PC-3 (cell line): ENCODE results near the gene NRN1. TPM values are rescaled to one million over a fixed set of nuclear protein-coding genes. Genes with fewer than 3 reads are reported as not detected.
A peak's percentile ranks its signal among the peaks of the same experiment; 100 is the strongest.

ENCODE experiments used
- ATAC-seq: fragments of 200-7000 bp; cut with Tn5 transposase; 2 replicates; pipeline ENCODE4 v1.9.1; 2020; ENCODE audit warnings: mild to moderate bottlenecking, moderate library complexity
- BruUV-seq: library from RNA; stranded (reverse); fragments of 400-500 nt; replicated peaks from 2 replicates; lab custom pipeline; 2021; lab: Mats Ljungman, UMichigan
- CTCF ChIA-PET: fragments of 300-600 bp; sonication (Branson Sonifier 250); formaldehyde crosslinking; loops from one replicate; lab custom pipeline; 2022; ENCODE audit warnings: antibody characterized with exemption; lab: Charles Lee
- POLR2A ChIA-PET: fragments of 300-600 bp; sonication (Branson Sonifier 250); formaldehyde crosslinking; loops from one replicate; lab custom pipeline; 2022; ENCODE audit warnings: antibody characterized with exemption; ENCODE audit not compliant: unreplicated experiment; lab: Charles Lee
- DNase-seq: peaks from one replicate; pipeline ENCODE4 v3.0.0-alpha.2; 2015
- H2AFZ ChIP-seq: fragments of 300-600 bp; sonication (generic); 2 replicates; pipeline ENCODE4 v1.6.0; 2016; ENCODE audit warnings: antibody characterized with exemption, low read length
- H3F3A ChIP-seq: fragments of 300-600 bp; sonication (generic); one replicate; pipeline ENCODE4 v1.6.0; 2017; ENCODE audit warnings: antibody characterized with exemption, low read length, control low read depth, mild to moderate bottlenecking; ENCODE audit not compliant: unreplicated experiment
- H3K27ac ChIP-seq: fragments of 300-600 bp; sonication (generic); 2 replicates; pipeline ENCODE4 v1.5.1; 2016; ENCODE audit warnings: mild to moderate bottlenecking, low read length
- H3K27me3 ChIP-seq: fragments of 300-600 bp; sonication (generic); 2 replicates; pipeline ENCODE4 v1.6.1; 2016; ENCODE audit warnings: low read length, mixed read lengths
- H3K36me3 ChIP-seq: fragments of 300-600 bp; sonication (generic); 2 replicates; pipeline ENCODE4 v1.6.1; 2016; ENCODE audit warnings: low read depth, mixed run types, low read length, mixed read lengths
- H3K4me1 ChIP-seq: fragments of 300-600 bp; sonication (generic); 2 replicates; pipeline ENCODE4 v1.5.1; 2016; ENCODE audit warnings: low read length; ENCODE audit not compliant: insufficient read depth
- H3K4me2 ChIP-seq: fragments of 300-600 bp; sonication (generic); 2 replicates; pipeline ENCODE4 v1.6.0; 2016; ENCODE audit warnings: low read length
- H3K4me3 ChIP-seq: fragments of 300-600 bp; sonication (generic); 2 replicates; pipeline ENCODE4 v1.5.1; 2016; ENCODE audit warnings: mild to moderate bottlenecking, low read length, mixed read lengths
- H3K79me2 ChIP-seq: fragments of 300-600 bp; sonication (generic); 2 replicates; pipeline ENCODE4 v1.6.1; 2017; ENCODE audit warnings: low read length, mixed read lengths
- H3K9ac ChIP-seq: fragments of 300-600 bp; sonication (generic); 2 replicates; pipeline ENCODE4 v1.6.0; 2016; ENCODE audit warnings: mild to moderate bottlenecking, low read length
- H3K9me2 ChIP-seq: fragments of 300-600 bp; sonication (generic); replicated peaks from 2 replicates; pipeline ENCODE4 v1.6.1; 2016; ENCODE audit warnings: mixed run types, low read length, mixed read lengths
- H3K9me3 ChIP-seq: fragments of 300-600 bp; sonication (generic); 2 replicates; pipeline ENCODE4 v1.6.1; 2016; ENCODE audit warnings: low read length, mixed read lengths
- H4K20me1 ChIP-seq: fragments of 300-600 bp; sonication (generic); 2 replicates; pipeline ENCODE4 v1.6.1; 2016; ENCODE audit warnings: low read length, mixed read lengths
- CTCF ChIP-seq: fragments of 300-600 bp; sonication (generic); conservative IDR thresholded peaks from 2 replicates; pipeline ENCODE4 v1.5.1; 2017; ENCODE audit warnings: antibody characterized with exemption, low read depth, mild to moderate bottlenecking, low read length
- EZH2 ChIP-seq: fragments of 300-600 bp; sonication (generic); IDR thresholded peaks from one replicate; pipeline ENCODE4 v1.6.1; 2017; ENCODE audit warnings: antibody characterized with exemption, mild to moderate bottlenecking, low read length; ENCODE audit not compliant: unreplicated experiment
- EZH2phosphoT487 ChIP-seq: fragments of 300-600 bp; sonication (generic); IDR thresholded peaks from 2 replicates; pipeline ENCODE4 v1.6.1; 2018; ENCODE audit warnings: mild to moderate bottlenecking, antibody characterized with exemption, low read length, borderline replicate concordance
- intact Hi-C: fragments of 100-400 bp; cut with micrococcal nuclease; formaldehyde crosslinking; loops from 2 replicates; pipeline ENCODE4 v1.9.0; 2023
- total RNA-seq: library from RNA; depleted of rRNA; stranded (reverse); fragments of >200 nt; gene quantifications from 2 replicates; pipeline ENCODE4 v1.2.3, GENCODE V29; 2014

The NRN1 gene
- total RNA-seq, 1 experiment from 2014 or later = not detected

GRCh38 chr6:6008089-6008647, 1.4 kb upstream of the NRN1 start:
- ATAC-seq = peak; percentile 35
- Histone ChIP-seq H3K4me2 (peak overlapping the region; percentile 97), H2AFZ (peak overlapping the region; percentile 97), H3K27ac (no peak overlapping the region), H3K27me3 (peaks cover 24% of the 10 kb centered on the region), H3F3A (no peaks in the 10 kb centered on the region), H4K20me1 (no peaks in the 10 kb centered on the region), H3K4me1 (no peaks in the 10 kb centered on the region), H3K9me3 (no peaks in the 10 kb centered on the region), H3K9ac (no peak overlapping the region), H3K4me3 (peak overlapping the region; percentile 69), H3K9me2 (no peaks in the 10 kb centered on the region), H3K79me2 (no peaks in the 10 kb centered on the region), H3K36me3 (no peaks in the 10 kb centered on the region)
- DNase-seq = no peak
- TF ChIP-seq CTCF (no peak), EZH2phosphoT487 (no peak), EZH2 (no peak)
- intact Hi-C loops = no loop called here
- BruUV-seq = no TSS peak
- ChIA-PET CTCF (interaction anchor here (0.6 kb wide), 1 partner anchor 40 kb away, joined by 8 read pairs; no protein-coding TSS in a partner anchor), POLR2A (no interaction called here)

GRCh38 chr6:6007366-6008088, 802 bp upstream of the NRN1 start:
- Histone ChIP-seq H3K79me2 (no peaks in the 10 kb centered on the region), H2AFZ (peak overlapping the region; percentile 97), H3K4me3 (peak overlapping the region; percentile 69), H3K9me2 (no peaks in the 10 kb centered on the region), H3K27ac (no peak overlapping the region), H3K36me3 (no peaks in the 10 kb centered on the region), H4K20me1 (no peaks in the 10 kb centered on the region), H3K4me1 (no peaks in the 10 kb centered on the region), H3K27me3 (peaks cover 24% of the 10 kb centered on the region), H3K9ac (no peak overlapping the region), H3K4me2 (peak overlapping the region; percentile 97), H3K9me3 (no peaks in the 10 kb centered on the region), H3F3A (no peaks in the 10 kb centered on the region)
- ATAC-seq = no peak
- ChIA-PET POLR2A (no interaction called here), CTCF (interaction anchor here (0.6 kb wide), 1 partner anchor 41 kb away, joined by 8 read pairs; no protein-coding TSS in a partner anchor)
- no TSS peak for BruUV-seq
- intact Hi-C loops = no loop called here
- DNase-seq = no peak
- no peak for TF ChIP-seq EZH2
- TF ChIP-seq CTCF = no peak
- no peak for TF ChIP-seq EZH2phosphoT487

GRCh38 chr6:6006006-6006427, 708 bp downstream of the NRN1 start:
- DNase-seq (no peak), ATAC-seq (no peak)
- H4K20me1 ChIP-seq = no peaks in the 10 kb centered on the region
- intact Hi-C loops = no loop called here
- no peaks in the 10 kb centered on the region for H3K9me2 ChIP-seq
- no TSS peak for BruUV-seq
- H3K79me2 ChIP-seq = no peaks in the 10 kb centered on the region
- no peak overlapping the region for H3K27ac ChIP-seq
- no peak overlapping the region for H3K9ac ChIP-seq
- H3K27me3 ChIP-seq = peaks cover 19% of the 10 kb centered on the region
- H3F3A ChIP-seq = no peaks in the 10 kb centered on the region
- no peak overlapping the region for H2AFZ ChIP-seq
- H3K4me2 ChIP-seq = peak overlapping the region; percentile 43
- H3K4me3 ChIP-seq = no peak overlapping the region
- H3K4me1 ChIP-seq = no peaks in the 10 kb centered on the region
- CTCF ChIA-PET = no interaction called here
- TF ChIP-seq EZH2 (peak; percentile 32), EZH2phosphoT487 (no peak)
- H3K9me3 ChIP-seq = no peaks in the 10 kb centered on the region
- POLR2A ChIA-PET = no interaction called here
- H3K36me3 ChIP-seq = no peaks in the 10 kb centered on the region
